Right atrium auricular region (tissue), 2 donors: ENCODE data around the gene SH3TC1. TPM values are rescaled to one million over a fixed set of nuclear protein-coding genes. Genes with fewer than 3 reads are reported as not detected.

Experiments used
- DNase-seq: peaks from one replicate; pipeline ENCODE4 v3.0.0-alpha.2; 2019; ENCODE audit warnings: low spot score
- H3K27ac ChIP-seq, 2 donors: fragments of 200-600 bp; sonication (generic); 1 replicate in 1 of 2; 2 replicates in 1 of 2; pipeline ENCODE4 v1.5.1; 2016 to 2019
- H3K27me3 ChIP-seq, 2 donors: fragments of 200-600 bp; sonication (generic); one replicate each; pipeline versions ENCODE4 v1.5.1 to v1.6.0; 2017 to 2019
- H3K36me3 ChIP-seq: fragments of 200-600 bp; sonication (generic); one replicate; pipeline ENCODE4 v1.5.1; 2016
- H3K4me1 ChIP-seq, 2 donors: fragments of 200-600 bp; sonication (generic); one replicate each; pipeline versions ENCODE4 v1.5.1 to v1.6.0; 2017 to 2019
- H3K4me3 ChIP-seq, 2 donors: fragments of 200-600 bp; sonication (generic); 1 replicate in 1 of 2; 2 replicates in 1 of 2; pipeline ENCODE4 v1.5.1; 2017 to 2019; ENCODE audit warnings: mild to moderate bottlenecking in 1 of 2, moderate library complexity in 1 of 2
- H3K9me3 ChIP-seq, 2 donors: fragments of 200-600 bp; sonication (generic); one replicate each; pipeline ENCODE4 v1.5.1; 2019
- CTCF ChIP-seq, 2 donors: fragments of 200-600 bp; sonication (generic); IDR thresholded peaks; one replicate each; pipeline ENCODE4 v1.5.1; 2019; ENCODE audit warnings: antibody characterized with exemption in 2 of 2
- total RNA-seq, 2 donors: library from RNA; depleted of rRNA; stranded (reverse); fragments of >200 nt; gene quantifications; one replicate each; pipeline ENCODE4 v1.1.0, GENCODE V29; 2016

SH3TC1 gene
- total RNA-seq, 2 donors from 2014 or later = 8.9 to 13.9 TPM

GRCh38 chr4:8219236-8219635 is 20.1 kb downstream of the SH3TC1 start:
- Histone ChIP-seq H3K4me3 (no peak overlapping the region), H3K4me1 (peaks cover 0 to 14% of the 10 kb centered on the region in 2 donors), H3K27ac (no peak overlapping the region), H3K9me3 (no peaks in the 10 kb centered on the region), H3K27me3 (no peaks in the 10 kb centered on the region), H3K36me3 (peaks cover 5% of the 10 kb centered on the region)
- TF ChIP-seq CTCF (IDR thresholded peaks at IDR 0.05) = no peak
- DNase-seq = no peak

- Histone ChIP-seq H3K27ac (peak overlapping the region in 1 of 2 donors; percentile 16), H3K9me3 (no peaks in the 10 kb centered on the region), H3K4me1 (no peaks in the 10 kb centered on the region), H3K4me3 (no peak overlapping the region), H3K27me3 (no peaks in the 10 kb centered on the region), H3K36me3 (peaks cover 5% of the 10 kb centered on the region)
- TF ChIP-seq CTCF (IDR thresholded peaks at IDR 0.05) = no peak
- DNase-seq = no peak
Observed at GRCh38 chr4:8220661-8221450, 21.8 kb downstream of the SH3TC1 start.

- peaks cover 5% of the 10 kb centered on the region for H3K36me3 ChIP-seq
Observed at GRCh38 chr4:8221476-8221875, 22.4 kb downstream of the SH3TC1 start.

GRCh38 chr4:8221985-8222384 is 22.9 kb downstream of the SH3TC1 start:
- TF ChIP-seq CTCF (IDR thresholded peaks at IDR 0.05) = no peak
- DNase-seq = no peak
- no peaks in the 10 kb centered on the region for H3K4me1 ChIP-seq
- no peaks in the 10 kb centered on the region for H3K9me3 ChIP-seq
- H3K27ac ChIP-seq = peak overlapping the region in 1 of 2 donors; percentile 53
- H3K4me3 ChIP-seq = no peak overlapping the region
- peaks cover 7% of the 10 kb centered on the region for H3K36me3 ChIP-seq
- no peaks in the 10 kb centered on the region for H3K27me3 ChIP-seq

More at GRCh38 chr4:8221476-8221875, 22.4 kb downstream of the SH3TC1 start:
- Histone ChIP-seq H3K27ac (no peak overlapping the region), H3K4me1 (no peaks in the 10 kb centered on the region), H3K4me3 (no peak overlapping the region), H3K27me3 (no peaks in the 10 kb centered on the region), H3K9me3 (no peaks in the 10 kb centered on the region)
- TF ChIP-seq CTCF (IDR thresholded peaks at IDR 0.05) = no peak
- no peak for DNase-seq

- Histone ChIP-seq H3K4me3 (no peak overlapping the region), H3K27ac (no peak overlapping the region), H3K27me3 (no peaks in the 10 kb centered on the region), H3K9me3 (no peaks in the 10 kb centered on the region), H3K36me3 (peaks cover 13% of the 10 kb centered on the region), H3K4me1 (peaks cover 0 to 4% of the 10 kb centered on the region in 2 donors)
- DNase-seq = no peak
- no peak for TF ChIP-seq CTCF (IDR thresholded peaks at IDR 0.05)
Observed at GRCh38 chr4:8222609-8223388, 23.7 kb downstream of the SH3TC1 start.
